SH-SY5Y (cell line): ENCODE measurements around the gene TAPBP.

ENCODE experiments used
- GATA2 ChIP-seq: IDR thresholded peaks from 2 replicates; pipeline ENCODE4 v1.6.1; 2011; ENCODE audit warnings: mild to moderate bottlenecking, low read depth, low read length
- GATA3 ChIP-seq: IDR thresholded peaks from 2 replicates; pipeline ENCODE4 v1.6.1; 2011; ENCODE audit warnings: low read depth, mild to moderate bottlenecking, low read length, moderate library complexity

DNA sequence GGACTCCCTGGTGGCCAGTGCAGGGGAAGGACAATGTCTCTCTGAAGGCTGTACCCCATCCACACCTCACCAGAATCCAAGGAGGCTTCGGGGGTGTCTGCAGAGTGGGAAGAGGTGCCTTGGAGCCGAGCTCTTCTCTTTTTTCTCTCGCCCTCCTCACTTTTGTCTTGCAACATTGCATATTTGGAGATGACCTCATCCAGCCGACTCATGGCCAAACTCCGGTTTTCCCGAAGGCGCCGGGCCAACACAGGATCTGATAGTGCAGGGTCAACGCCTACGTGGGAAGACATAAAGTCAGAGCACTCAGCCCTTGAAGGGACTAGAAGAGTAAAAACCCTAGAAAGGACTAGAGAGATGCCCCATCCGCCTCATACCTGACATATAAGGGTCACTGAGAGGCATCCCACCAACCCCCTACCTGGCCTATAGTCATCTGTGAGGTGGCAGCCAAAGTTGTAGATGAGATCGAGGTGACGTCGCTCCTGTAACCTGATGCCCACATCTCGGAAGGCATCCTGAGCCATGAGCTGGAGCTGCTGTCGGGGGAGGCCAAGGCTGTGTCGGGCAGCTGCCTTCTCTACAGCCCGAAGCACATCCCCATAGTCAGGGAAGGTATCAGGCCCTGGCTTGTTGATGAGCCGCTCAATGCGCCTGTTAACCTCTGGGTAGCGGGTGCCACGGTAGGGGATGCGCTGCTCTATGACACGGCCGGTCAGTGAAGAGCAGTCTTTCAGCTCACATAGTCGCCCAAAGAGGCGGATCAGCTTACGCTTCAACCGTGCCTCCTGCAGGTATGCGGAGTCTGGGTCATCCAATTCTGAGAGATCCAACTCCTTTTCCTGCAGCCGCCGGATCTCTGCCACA is 6.7 kb upstream of the TAPBP start:
- TF ChIP-seq GATA3 = no peak
- no peak for TF ChIP-seq GATA2
